Vagina (tissue), 2 donors: ENCODE results near the gene LRRC27. TPM values are rescaled to one million over a fixed set of nuclear protein-coding genes. Genes with fewer than 3 reads are reported as not detected.

Source experiments
- DNase-seq, 2 donors: peaks; one replicate each; pipeline ENCODE4 v3.0.0-alpha.2; 2017; ENCODE audit errors: extremely low spot score in 2 of 2
- H3K27ac ChIP-seq: fragments of 200-600 bp; sonication (generic); one replicate; pipeline ENCODE4 v1.5.1; 2019
- H3K27me3 ChIP-seq: fragments of 200-600 bp; sonication (generic); one replicate; pipeline ENCODE4 v1.5.1; 2019
- H3K36me3 ChIP-seq, 2 donors: fragments of 200-600 bp; sonication (generic); one replicate each; pipeline ENCODE4 v1.5.1; 2017 to 2019
- H3K4me1 ChIP-seq: fragments of 200-600 bp; sonication (generic); one replicate; pipeline ENCODE4 v1.5.1; 2019
- H3K4me3 ChIP-seq, 2 donors: fragments of 200-600 bp; sonication (generic); 1 replicate in 1 of 2; 2 replicates in 1 of 2; pipeline ENCODE4 v1.5.1; 2016 to 2019
- H3K9me3 ChIP-seq: fragments of 200-600 bp; sonication (generic); one replicate; pipeline ENCODE4 v1.5.1; 2019
- CTCF ChIP-seq, 3 experiments: fragments of 450-650 bp in 2 of 3; fragments of 200-600 bp in 1 of 3; sonication (generic) in 1 of 3; IDR thresholded peaks; one replicate each; pipeline ENCODE4 v1.5.1; 2017 to 2019; ENCODE audit warnings: antibody characterized with exemption in 3 of 3, mild to moderate bottlenecking in 2 of 3, moderate library complexity in 2 of 3
- POLR2A ChIP-seq, 2 donors: fragments of 450-650 bp; IDR thresholded peaks; one replicate each; pipeline ENCODE4 v1.6.1; 2017; ENCODE audit warnings: antibody characterized with exemption in 2 of 2, mild to moderate bottlenecking in 2 of 2, moderate library complexity in 2 of 2
- POLR2AphosphoS5 ChIP-seq, 2 donors: sonication (generic); formaldehyde crosslinking; IDR thresholded peaks; one replicate each; pipeline ENCODE4 v1.9.0; 2017; ENCODE audit warnings: antibody characterized with exemption in 2 of 2, mild to moderate bottlenecking in 2 of 2, low read depth in 1 of 2; ENCODE audit not compliant: insufficient read depth in 1 of 2
- intact Hi-C: fragments of 100-400 bp; cut with DNase I; formaldehyde crosslinking; loops from one replicate; pipeline ENCODE4 v1.15.1; 2023
- total RNA-seq: library from RNA; depleted of rRNA; stranded (reverse); fragments of >200 nt; gene quantifications from one replicate; pipeline ENCODE4 v1.2.3, GENCODE V29; 2016

The LRRC27 gene
- total RNA-seq, 1 donor from 2014 or later: 4.9 TPM

GRCh38 chr10:132341017-132341416, 9.0 kb downstream of the LRRC27 start:
- H3K36me3 ChIP-seq: peaks cover 0 to 17% of the 10 kb centered on the region in 2 donors
- H3K27ac ChIP-seq: no peak overlapping the region
- TF ChIP-seq POLR2AphosphoS5 (IDR thresholded peaks at IDR 0.05; ENCODE audit: insufficient read depth in 1 of 2, low read depth in 1 of 2) (no peak), POLR2A (IDR thresholded peaks at IDR 0.05) (no peak), CTCF (IDR thresholded peaks at IDR 0.05) (no peak)
- no peaks in the 10 kb centered on the region for H3K9me3 ChIP-seq
- H3K4me1 ChIP-seq: no peaks in the 10 kb centered on the region
- intact Hi-C loops: no loop called here
- DNase-seq: no peak
- H3K4me3 ChIP-seq: no peak overlapping the region
- no peaks in the 10 kb centered on the region for H3K27me3 ChIP-seq

GRCh38 chr10:132341781-132342180, 9.8 kb downstream of the LRRC27 start:
- intact Hi-C loops: no loop called here
- no peaks in the 10 kb centered on the region for H3K27me3 ChIP-seq
- H3K4me1 ChIP-seq: no peaks in the 10 kb centered on the region
- TF ChIP-seq CTCF (IDR thresholded peaks at IDR 0.05) (no peak), POLR2AphosphoS5 (IDR thresholded peaks at IDR 0.05; ENCODE audit: insufficient read depth in 1 of 2, low read depth in 1 of 2) (no peak), POLR2A (IDR thresholded peaks at IDR 0.05) (no peak)
- H3K36me3 ChIP-seq: peaks cover 0 to 17% of the 10 kb centered on the region in 2 donors
- no peak for DNase-seq
- no peak overlapping the region for H3K4me3 ChIP-seq
- H3K9me3 ChIP-seq: no peaks in the 10 kb centered on the region
- H3K27ac ChIP-seq: no peak overlapping the region

- H3K9me3 ChIP-seq: no peaks in the 10 kb centered on the region
- no peaks in the 10 kb centered on the region for H3K27me3 ChIP-seq
- no peak overlapping the region for H3K4me3 ChIP-seq
- H3K4me1 ChIP-seq: no peaks in the 10 kb centered on the region
- H3K36me3 ChIP-seq: peaks cover 0 to 17% of the 10 kb centered on the region in 2 donors
- TF ChIP-seq CTCF (IDR thresholded peaks at IDR 0.05) (no peak), POLR2A (IDR thresholded peaks at IDR 0.05) (no peak), POLR2AphosphoS5 (IDR thresholded peaks at IDR 0.05; ENCODE audit: insufficient read depth in 1 of 2, low read depth in 1 of 2) (no peak)
- no peak for DNase-seq
- no peak overlapping the region for H3K27ac ChIP-seq
- intact Hi-C loops: no loop called here
These were observed 10.6 kb downstream of the LRRC27 start for GRCh38 chr10:132342553-132342952.

DNA sequence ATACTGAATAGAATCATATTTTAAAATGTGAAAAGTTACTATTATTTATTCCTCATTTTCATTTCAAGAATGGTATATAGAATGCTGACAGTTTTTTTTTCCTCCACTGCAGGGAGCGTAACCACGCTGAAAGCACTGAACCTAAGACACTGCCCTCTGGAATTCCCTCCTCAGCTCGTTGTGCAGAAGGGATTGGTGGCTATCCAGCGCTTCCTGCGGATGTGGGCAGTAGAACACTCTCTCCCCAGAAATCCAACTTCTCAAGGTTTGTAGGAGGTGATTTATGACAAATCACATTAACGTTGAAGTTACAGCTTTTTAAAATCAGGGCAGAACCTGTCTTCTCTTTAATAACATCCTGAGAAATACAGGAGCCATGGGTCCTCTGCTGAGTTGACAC, 12.4 kb downstream of the LRRC27 start:
- intact Hi-C loops: no loop called here
- no peak for DNase-seq
- Histone ChIP-seq H3K36me3 (peaks cover 0 to 11% of the 10 kb centered on the region in 2 donors), H3K4me3 (no peak overlapping the region), H3K27me3 (no peaks in the 10 kb centered on the region), H3K9me3 (no peaks in the 10 kb centered on the region), H3K27ac (no peak overlapping the region), H3K4me1 (no peaks in the 10 kb centered on the region)
- TF ChIP-seq CTCF (IDR thresholded peaks at IDR 0.05): no peak
- no peak for TF ChIP-seq POLR2A (IDR thresholded peaks at IDR 0.05)
- TF ChIP-seq POLR2AphosphoS5 (IDR thresholded peaks at IDR 0.05; ENCODE audit: insufficient read depth in 1 of 2, low read depth in 1 of 2): no peak

- H3K36me3 ChIP-seq: peaks cover 0 to 11% of the 10 kb centered on the region in 2 donors
- intact Hi-C loops: no loop called here
- TF ChIP-seq CTCF (IDR thresholded peaks at IDR 0.05): no peak
- no peak for TF ChIP-seq POLR2AphosphoS5 (IDR thresholded peaks at IDR 0.05; ENCODE audit: insufficient read depth in 1 of 2, low read depth in 1 of 2)
- TF ChIP-seq POLR2A (IDR thresholded peaks at IDR 0.05): no peak
- H3K9me3 ChIP-seq: no peaks in the 10 kb centered on the region
- no peak overlapping the region for H3K4me3 ChIP-seq
- H3K4me1 ChIP-seq: no peaks in the 10 kb centered on the region
- no peaks in the 10 kb centered on the region for H3K27me3 ChIP-seq
- DNase-seq: no peak
- no peak overlapping the region for H3K27ac ChIP-seq
These were observed 13.4 kb downstream of the LRRC27 start for GRCh38 chr10:132345345-132345744.
